MG63 (cell line): Measurements from ENCODE around the gene RAB44. TPM values are rescaled to one million over a fixed set of nuclear protein-coding genes. Genes with fewer than 3 reads are reported as not detected.

Source experiments
- DNase-seq: peaks from one replicate; pipeline ENCODE4 v3.0.0-alpha.2; 2020
- H3K27me3 ChIP-seq: fragments of 250-450 bp; sonication (Bioruptor Pico); 2 replicates; pipeline ENCODE4 v1.5.1; 2020; ENCODE audit warnings: mild to moderate bottlenecking, moderate library complexity
- H3K36me3 ChIP-seq: fragments of 250-450 bp; sonication (Bioruptor Pico); 2 replicates; pipeline ENCODE4 v1.5.1; 2020; ENCODE audit warnings: mild to moderate bottlenecking, moderate library complexity
- H3K4me3 ChIP-seq: fragments of 250-450 bp; sonication (Bioruptor Pico); 2 replicates; pipeline ENCODE4 v1.5.1; 2020; ENCODE audit warnings: mild to moderate bottlenecking, moderate library complexity
- H3K9me3 ChIP-seq: fragments of 250-450 bp; sonication (Bioruptor Pico); 2 replicates; pipeline ENCODE4 v1.5.1; 2020; ENCODE audit warnings: mild to moderate bottlenecking, moderate library complexity
- total RNA-seq: library from RNA; depleted of rRNA; stranded (reverse); fragments of >200 nt; shearing (Covaris generic); gene quantifications from 2 replicates; pipeline ENCODE4 v1.2.3, GENCODE V29; 2014; ENCODE audit warnings: low replicate concordance

RAB44 gene
- total RNA-seq, 1 experiment from 2014 or later: not detected

DNA sequence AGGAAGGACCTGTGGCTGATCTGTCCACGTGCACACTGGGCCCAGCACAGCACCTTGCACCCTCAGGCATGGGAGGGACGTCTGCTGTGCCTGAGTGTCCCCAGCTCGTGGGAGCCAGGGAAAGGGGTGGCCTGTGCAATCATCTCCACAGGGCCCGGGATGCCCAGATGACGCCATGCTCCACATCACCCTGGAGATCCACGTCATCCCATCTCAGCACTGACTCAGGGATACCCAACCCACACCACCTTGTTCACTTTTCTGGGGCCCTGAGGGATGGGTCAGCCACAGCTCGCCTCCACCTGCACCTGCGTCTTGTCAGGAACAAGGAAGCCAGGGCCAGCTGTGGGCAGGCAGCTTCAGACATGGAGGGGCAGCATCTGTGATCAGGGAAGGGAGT is 48.2 kb downstream of the RAB44 start:
- no peaks in the 10 kb centered on the region for H3K36me3 ChIP-seq
- no peaks in the 10 kb centered on the region for H3K27me3 ChIP-seq
- DNase-seq: no peak
- H3K9me3 ChIP-seq: no peaks in the 10 kb centered on the region
- no peak overlapping the region for H3K4me3 ChIP-seq

DNA sequence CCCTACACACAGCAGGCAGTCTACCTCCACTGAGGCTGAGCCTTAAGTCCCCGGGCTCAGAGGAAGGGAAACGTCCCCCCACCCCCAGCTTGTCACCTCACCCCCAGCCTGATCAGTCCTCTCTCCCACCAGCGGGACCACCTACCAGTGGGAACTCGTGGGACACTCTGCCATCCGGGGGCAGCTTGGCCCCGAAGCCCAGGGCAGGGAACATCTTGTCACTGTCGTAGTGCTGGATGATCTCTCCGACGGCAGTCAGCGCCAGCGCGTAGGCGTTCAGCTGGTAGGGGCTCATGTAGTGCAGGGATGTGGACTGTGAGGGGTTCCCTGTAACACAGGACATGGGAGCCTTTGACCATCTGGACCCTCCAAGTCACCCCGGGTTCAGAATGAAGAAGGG is 48.6 kb downstream of the RAB44 start:
- Histone ChIP-seq H3K9me3 (no peaks in the 10 kb centered on the region), H3K27me3 (no peaks in the 10 kb centered on the region), H3K36me3 (no peaks in the 10 kb centered on the region), H3K4me3 (no peak overlapping the region)
- no peak for DNase-seq

DNA sequence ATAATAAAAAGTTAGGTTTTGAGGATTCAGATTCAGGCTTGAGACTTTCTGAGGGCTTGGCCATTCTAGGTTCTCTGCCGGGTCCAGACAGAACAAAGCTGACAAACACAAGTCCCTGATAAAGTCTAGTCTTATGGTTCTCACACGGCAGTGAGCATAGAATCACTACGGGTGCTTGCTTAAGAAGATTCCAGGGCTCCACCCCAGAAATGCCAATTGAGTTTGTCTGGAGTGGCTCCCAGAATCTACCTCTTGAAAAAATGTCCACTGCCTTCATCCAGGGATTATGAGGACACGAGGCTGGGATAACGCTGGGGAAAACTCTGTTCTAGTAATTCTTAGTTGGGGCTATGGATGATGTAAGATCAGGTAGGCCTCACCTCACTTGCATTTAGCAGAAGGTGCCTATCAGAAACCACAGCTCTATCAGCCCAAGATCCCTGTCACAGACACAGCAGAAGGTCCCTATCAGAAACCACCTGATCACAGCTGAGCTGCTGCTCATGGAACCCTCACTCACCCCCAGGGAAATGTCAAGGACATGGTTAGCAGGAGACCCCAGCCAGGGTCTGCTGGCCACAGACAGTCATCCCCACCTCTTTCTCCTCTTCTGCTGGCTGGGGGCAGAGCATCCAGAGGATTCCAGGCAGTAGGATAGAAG is 52.3 kb downstream of the RAB44 start:
- H3K4me3 ChIP-seq: no peak overlapping the region
- no peak for DNase-seq
- H3K27me3 ChIP-seq: no peaks in the 10 kb centered on the region
- H3K36me3 ChIP-seq: no peaks in the 10 kb centered on the region
- no peaks in the 10 kb centered on the region for H3K9me3 ChIP-seq

DNA sequence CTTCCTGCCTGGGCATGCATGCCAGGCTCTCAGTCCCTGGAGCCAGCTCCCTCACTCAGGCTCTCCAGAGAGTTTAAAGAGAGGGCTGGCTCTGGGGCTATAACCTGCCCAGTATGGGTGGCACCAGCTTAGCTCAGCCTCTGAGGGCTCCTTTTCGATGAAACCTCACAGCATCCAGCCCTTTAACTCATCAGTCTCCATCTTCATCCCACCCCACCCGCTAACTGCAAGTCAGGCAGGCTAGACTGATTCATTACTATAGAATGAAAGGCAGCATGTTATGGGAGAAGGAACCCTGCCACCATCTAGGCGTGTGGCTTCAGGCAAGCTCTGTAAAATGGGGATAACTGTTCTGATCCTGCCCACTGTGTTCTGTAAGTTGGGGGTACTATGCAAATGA is 53.5 kb downstream of the RAB44 start:
- H3K9me3 ChIP-seq: no peaks in the 10 kb centered on the region
- DNase-seq: no peak
- H3K27me3 ChIP-seq: no peaks in the 10 kb centered on the region
- H3K36me3 ChIP-seq: no peaks in the 10 kb centered on the region
- no peak overlapping the region for H3K4me3 ChIP-seq

DNA sequence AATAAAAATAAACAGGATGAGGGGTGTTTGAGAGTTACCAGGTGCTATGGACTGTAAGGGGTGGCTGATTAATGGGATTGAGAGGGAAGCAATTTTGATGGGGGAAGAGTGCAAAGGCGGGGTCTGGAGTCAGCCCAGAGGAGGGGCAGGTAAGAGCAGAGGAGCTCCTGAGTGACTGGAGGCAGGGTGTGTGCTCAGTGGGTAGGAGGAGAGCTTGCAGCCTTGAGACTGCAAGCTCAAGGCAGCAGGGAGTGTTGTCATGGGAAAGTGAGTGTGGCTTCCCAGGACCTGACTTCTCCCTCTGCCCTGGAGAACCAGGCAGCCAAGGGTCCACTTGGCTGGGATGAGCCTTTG is 54.2 kb downstream of the RAB44 start:
- H3K27me3 ChIP-seq: no peaks in the 10 kb centered on the region
- no peak for DNase-seq
- no peaks in the 10 kb centered on the region for H3K36me3 ChIP-seq
- H3K9me3 ChIP-seq: no peaks in the 10 kb centered on the region
- H3K4me3 ChIP-seq: no peak overlapping the region

DNA sequence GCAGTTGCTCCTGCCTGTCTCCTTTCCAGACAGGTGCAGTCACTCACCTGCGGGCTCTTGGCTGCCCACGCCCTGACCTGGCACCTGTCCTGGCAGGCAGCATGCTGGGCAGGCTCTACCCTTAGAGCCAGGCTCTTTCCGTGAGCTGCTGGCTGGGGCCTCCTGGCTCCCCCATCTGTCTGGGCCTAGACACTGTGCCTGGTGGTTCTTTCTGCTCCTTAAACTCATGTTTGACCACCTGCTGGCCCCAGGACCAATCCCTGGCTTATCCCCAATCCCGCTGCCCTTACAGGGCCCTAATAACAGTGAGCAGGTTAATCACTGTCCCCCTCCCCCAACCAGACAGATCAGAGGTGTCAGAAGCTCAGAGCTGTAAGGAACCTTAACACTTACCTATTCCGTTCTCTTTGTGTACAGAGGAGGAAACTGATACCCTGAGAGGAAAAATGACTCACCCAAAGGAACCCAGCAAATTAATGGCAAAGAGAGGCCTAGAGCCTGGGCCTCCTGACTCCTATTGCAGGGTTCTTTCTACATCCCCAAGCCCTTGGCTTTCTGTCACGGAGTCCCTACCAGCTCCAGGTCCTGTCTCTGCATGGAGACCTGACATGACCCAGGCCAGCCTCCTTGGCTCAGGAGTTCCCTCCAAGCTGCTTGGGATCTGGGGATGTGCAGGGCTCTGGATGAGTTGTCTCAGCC is 54.7 kb downstream of the RAB44 start:
- no peaks in the 10 kb centered on the region for H3K36me3 ChIP-seq
- no peak overlapping the region for H3K4me3 ChIP-seq
- no peaks in the 10 kb centered on the region for H3K27me3 ChIP-seq
- H3K9me3 ChIP-seq: no peaks in the 10 kb centered on the region
- DNase-seq: no peak

DNA sequence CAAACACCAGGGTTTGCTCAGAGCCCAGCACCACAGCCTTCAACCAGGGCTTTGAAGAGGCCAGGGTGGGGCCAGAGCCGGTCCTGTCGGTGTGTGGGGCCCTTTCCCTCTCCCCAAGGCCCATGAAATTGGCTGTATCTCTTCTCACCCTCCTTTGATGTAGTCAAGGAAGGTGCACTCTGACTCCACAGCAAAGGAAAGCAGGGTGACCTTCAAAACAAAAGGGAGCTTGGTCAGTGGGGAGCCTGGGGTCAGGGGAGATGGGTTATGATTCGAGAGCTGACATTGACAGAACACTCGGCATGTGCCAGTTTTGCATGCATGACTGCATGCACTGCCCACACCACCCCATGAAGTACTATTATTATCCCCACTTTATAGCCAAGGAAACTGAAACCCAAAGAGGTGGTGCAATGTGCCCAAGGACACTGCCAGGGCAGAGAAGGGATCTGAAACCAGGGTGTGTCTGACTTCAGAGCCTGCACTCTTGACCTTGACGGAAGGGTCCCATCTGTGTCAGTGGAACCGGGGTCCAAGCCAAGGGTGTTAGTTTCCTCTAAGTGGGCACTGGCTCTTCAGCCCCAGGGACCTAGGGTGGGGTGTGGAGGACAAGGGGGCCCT is 55.4 kb downstream of the RAB44 start:
- no peak for DNase-seq
- Histone ChIP-seq H3K36me3 (no peaks in the 10 kb centered on the region), H3K9me3 (no peaks in the 10 kb centered on the region), H3K27me3 (no peaks in the 10 kb centered on the region), H3K4me3 (no peak overlapping the region)

DNA sequence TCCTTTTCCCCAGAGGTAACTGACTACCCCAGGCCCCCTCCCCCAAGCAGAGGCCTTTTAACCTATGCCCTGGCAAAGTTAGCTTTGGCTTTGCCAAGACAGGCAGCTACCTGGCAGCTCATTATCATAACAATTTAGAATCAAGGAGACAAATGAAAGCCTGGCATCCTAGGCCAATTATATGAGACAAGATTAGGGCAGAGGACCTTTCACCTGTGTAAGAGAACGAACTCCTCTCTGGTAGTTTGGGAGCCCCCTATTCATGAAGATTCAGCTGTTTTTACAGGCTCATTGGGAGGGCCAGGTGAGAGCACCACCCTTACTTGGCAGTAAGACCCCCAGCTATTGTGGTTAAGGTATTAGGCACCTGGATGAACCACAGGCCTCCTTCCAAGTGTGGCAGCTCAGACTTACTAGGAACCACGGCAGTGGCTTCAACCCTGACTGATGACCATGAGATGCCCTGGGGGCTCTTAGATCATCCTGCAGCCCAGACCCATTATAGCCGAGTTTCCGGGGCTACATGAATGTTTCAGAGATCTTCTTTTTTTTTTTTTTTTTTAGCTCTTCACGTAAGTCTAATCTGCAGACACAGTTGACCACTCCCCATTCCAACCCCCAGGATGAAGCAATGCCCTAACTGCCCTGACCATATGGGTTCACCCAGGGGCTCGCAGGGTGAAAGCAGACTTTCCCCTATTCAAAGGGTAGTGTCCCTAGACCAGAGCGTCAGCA is 56.2 kb downstream of the RAB44 start:
- H3K27me3 ChIP-seq: no peaks in the 10 kb centered on the region
- H3K36me3 ChIP-seq: no peaks in the 10 kb centered on the region
- no peak for DNase-seq
- no peaks in the 10 kb centered on the region for H3K9me3 ChIP-seq
- no peak overlapping the region for H3K4me3 ChIP-seq

DNA sequence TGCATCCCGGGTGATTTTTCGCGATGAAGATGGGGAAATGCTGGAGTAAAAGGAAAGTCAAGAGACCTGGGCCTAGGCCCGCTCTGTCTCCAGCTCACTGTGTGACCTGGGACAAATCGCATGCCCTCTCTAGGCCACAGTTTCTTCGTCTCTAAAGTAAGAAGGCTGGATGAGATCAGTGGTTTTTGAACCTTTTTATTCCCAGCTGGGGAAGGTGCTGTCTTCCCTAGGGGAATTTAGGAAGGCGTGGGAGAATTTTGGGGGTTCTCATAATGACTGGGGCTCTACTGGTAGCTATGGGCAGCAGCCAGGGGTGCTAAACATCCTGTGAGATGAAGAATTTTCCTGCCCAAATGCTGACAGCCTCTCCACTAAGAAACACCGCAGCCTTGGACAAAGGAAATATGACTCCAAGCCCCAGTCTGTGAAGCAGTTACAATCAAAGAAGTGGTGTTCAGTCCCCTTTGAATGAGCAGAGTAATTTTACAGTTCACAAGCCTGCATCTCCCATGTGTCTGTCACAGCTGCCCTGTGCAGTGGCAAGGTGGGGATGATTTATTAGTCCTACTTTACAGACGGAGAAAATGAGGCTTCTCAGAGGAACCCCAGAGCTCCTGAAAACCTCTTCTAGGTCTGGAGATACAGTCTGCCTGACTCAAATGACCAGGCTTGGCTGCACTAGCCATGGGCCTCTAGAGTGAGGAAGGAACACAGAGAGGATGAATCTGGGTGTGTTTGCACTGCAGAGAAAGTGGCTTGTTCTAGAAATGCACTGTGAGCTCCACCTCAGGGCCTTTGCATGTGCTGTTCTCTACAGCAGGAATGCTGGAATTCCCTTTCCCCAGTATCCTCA is 57.2 kb downstream of the RAB44 start:
- Histone ChIP-seq H3K4me3 (no peak overlapping the region), H3K36me3 (no peaks in the 10 kb centered on the region), H3K9me3 (no peaks in the 10 kb centered on the region), H3K27me3 (no peaks in the 10 kb centered on the region)
- no peak for DNase-seq

DNA sequence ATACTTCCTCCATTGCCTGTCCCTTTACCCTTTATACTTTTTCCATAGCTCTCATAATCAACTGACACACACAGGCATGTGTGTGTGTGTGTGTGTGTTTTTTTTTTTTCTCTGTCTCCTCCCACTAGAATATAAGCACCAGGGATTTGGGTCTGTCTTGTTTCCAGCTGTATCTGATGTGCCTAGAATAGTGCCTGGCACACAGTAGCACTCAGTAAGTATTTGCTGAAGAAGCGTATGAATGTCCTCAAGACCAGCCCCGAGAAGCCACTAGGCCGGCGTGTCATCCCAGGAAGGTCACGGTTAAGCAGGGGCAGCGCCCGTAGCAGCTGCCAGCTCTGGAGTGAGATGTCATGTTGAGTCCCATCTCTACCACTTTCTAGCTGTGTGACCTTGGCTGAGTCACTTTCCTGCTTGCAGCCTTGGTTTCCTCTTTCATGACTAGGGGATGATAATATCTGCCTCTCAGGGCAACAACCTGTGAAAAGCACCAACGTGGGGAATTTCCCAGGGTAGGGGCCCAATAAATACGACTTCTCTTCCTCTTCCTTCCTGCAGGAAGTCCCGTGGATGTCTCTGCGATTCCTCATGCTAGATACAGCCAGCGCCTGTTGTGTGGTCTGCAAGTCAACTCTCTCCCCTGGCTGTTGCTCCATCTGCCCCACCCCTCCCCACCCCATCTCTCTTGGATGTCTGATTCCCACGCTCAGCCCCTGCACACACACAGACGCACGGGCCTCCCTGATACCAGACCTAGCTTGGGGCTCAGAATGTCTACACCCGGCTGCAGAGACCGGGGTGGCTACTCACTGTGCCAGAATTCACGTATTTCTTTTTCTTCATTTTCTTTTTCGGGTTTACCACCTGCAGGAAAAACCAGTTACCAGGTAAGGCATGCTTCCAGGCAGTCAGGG is 58.1 kb downstream of the RAB44 start:
- DNase-seq: no peak
- Histone ChIP-seq H3K9me3 (no peaks in the 10 kb centered on the region), H3K4me3 (no peak overlapping the region), H3K36me3 (no peaks in the 10 kb centered on the region), H3K27me3 (no peaks in the 10 kb centered on the region)

DNA sequence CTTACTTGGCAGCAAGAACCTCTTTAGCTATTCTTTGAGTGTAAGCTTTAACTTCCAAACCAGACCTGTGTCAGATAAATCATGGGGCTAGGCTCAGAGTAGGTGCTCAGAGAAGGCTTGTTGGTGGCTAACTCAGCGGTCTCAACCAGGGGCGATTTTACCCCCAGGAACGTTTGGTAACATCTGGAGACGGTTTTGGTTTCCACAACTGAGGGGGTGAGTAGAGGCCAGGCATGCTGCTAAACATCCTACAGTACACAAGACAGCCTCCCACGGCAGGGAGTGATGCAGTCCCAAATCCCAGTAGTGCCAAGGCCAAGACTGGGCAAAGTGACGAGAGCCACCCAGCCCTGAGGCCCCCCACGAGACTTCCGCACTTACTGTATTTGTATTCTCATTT is 59.2 kb downstream of the RAB44 start:
- H3K4me3 ChIP-seq: no peak overlapping the region
- H3K36me3 ChIP-seq: no peaks in the 10 kb centered on the region
- no peak for DNase-seq
- no peaks in the 10 kb centered on the region for H3K27me3 ChIP-seq
- H3K9me3 ChIP-seq: no peaks in the 10 kb centered on the region

DNA sequence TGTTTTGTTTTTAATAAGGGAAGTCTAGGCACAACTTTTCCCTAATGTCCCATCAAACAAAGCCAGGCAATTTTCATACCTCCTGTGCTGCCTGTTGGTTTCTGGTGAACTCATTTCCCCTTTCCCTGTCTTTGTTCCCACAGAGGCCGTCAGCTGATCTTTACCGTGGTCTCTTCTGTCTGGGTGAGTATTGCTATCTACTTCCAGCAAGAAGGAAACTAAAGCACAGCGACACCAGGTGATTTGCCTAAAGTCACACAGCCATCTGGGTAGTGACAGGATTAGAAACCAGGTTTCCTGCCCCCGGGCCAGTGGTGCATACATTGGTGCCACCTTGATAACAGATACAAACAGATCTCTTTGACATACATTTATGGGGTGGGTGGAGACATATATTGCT is 59.6 kb downstream of the RAB44 start:
- Histone ChIP-seq H3K9me3 (no peaks in the 10 kb centered on the region), H3K36me3 (no peaks in the 10 kb centered on the region), H3K27me3 (no peaks in the 10 kb centered on the region), H3K4me3 (no peak overlapping the region)
- no peak for DNase-seq

DNA sequence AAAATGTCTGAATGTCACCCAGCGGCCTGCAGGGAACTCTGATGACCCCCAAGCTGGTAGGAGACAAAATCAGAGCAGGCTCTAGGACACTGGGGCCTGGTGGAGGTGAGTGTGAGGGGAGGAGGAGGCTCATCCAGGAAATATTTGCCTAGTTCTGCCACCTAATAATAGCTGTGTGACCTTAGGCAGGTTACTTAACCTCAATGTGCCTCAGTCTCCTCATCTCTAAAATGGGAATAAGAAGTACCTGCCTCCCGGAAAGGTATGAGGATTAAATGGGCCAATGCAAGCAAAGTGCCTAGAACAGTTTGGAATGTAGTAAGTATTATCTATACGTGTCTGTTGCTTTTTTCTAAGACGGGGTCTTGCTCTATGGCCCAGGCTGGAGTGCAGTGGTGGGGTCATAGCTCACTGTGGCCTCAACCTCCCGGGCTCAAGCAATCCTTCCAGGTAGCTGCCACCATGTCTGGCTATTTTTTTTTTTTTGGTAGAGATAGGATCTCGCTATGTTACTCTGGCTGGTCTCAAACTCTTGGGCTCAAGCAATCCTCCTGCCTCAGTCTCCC is 60.4 kb downstream of the RAB44 start:
- Histone ChIP-seq H3K36me3 (no peaks in the 10 kb centered on the region), H3K27me3 (no peaks in the 10 kb centered on the region)
- DNase-seq: no peak

DNA sequence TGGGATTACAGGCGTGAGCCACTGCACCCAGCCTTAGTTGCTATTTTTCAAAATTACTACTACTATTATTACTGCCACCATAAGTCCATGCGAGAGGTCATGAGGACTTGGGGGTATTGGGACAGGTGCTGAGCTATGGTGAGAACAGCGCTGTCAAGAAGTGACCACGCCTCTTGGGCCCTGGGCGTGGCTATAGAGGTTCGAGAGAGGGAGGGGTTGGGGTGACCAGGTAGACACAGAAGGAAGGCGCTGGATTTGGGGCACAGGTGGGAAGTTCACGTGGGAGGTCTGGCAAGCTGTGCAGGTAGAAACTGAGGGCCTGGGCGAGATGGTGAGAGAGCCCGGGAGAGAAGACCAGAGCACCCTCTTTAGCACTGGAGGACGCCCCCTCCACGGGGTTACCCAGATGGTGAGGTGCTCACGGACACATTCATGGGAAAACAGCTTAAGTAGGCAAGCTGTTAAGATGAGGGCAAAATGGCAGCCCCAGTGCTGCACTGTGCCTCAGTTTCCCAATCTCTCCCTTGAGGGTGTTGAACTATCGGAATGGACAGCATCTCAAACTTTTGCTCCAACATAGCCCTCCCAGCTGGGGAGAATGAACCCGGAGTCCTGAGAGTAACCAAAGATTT is 61.0 kb downstream of the RAB44 start:
- DNase-seq: no peak
- Histone ChIP-seq H3K4me3 (no peak overlapping the region), H3K9me3 (no peaks in the 10 kb centered on the region), H3K36me3 (no peaks in the 10 kb centered on the region), H3K27me3 (no peaks in the 10 kb centered on the region)

More for the DNA sequence above, 60.4 kb downstream of the RAB44 start:
- Histone ChIP-seq H3K4me3 (no peak overlapping the region), H3K9me3 (no peaks in the 10 kb centered on the region)

DNA sequence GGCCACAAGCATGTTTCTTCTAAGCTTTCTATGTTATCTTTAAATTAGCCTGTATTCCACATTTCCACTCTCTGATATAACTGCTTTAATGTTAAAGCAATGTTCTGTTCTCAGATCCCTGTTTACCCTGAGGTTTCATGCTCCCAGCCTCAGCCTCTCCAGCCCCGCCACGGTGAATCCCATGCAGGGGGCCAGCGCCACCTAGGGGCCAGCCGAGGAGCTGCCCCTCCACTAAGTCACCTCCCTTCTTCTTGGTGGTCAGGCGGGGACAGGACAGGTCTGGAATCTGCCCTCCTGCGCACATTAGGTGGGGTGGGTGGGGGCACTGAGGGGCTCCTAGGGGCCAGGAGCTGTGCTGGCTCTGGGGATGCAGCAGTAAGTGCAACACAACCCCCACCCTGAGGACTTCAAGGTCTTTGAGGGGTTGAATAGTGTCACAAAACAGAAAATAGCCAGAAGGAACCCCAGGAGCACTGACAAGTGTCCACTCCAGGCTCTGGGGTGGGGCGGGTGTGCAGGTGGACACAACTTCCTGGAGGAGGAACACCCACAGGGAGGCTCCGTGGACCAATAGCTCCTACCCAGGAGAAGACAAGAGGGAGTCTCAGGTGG is 61.6 kb downstream of the RAB44 start:
- Histone ChIP-seq H3K4me3 (no peak overlapping the region), H3K27me3 (no peaks in the 10 kb centered on the region), H3K9me3 (no peaks in the 10 kb centered on the region), H3K36me3 (no peaks in the 10 kb centered on the region)
- peak; percentile 58 for DNase-seq
